Neural cell (in vitro differentiated cells): ENCODE data around the gene ZMYND11. TPM values are rescaled to one million over a fixed set of nuclear protein-coding genes. Genes with fewer than 3 reads are reported as not detected.

ENCODE experiments used
- H2AFZ ChIP-seq: fragments of 200-600, 300-800 bp; sonication (generic), shearing (Covaris generic); 2 replicates; pipeline ENCODE4 v1.6.0; 2014; ENCODE audit warnings: low read depth, mild to moderate bottlenecking, antibody characterized with exemption, low read length, moderate library complexity
- H3F3A ChIP-seq: fragments of 200-600 bp; shearing (Covaris generic); 2 replicates; pipeline ENCODE4 v1.6.1; 2016; ENCODE audit warnings: mild to moderate bottlenecking, moderate library complexity, mixed read lengths, antibody characterized with exemption, low read length; ENCODE audit not compliant: insufficient read depth, poor library complexity, severe bottlenecking
- H3K27ac ChIP-seq: fragments of 200-600, 300-800 bp; sonication (generic), shearing (Covaris generic); 2 replicates; pipeline ENCODE4 v1.5.1; 2014; ENCODE audit warnings: mild to moderate bottlenecking, low read length, moderate library complexity
- H3K27me3 ChIP-seq: fragments of 300-800, 200-600 bp; sonication (generic), shearing (Covaris generic); 2 replicates; pipeline ENCODE4 v1.6.0; 2014; ENCODE audit warnings: mild to moderate bottlenecking, low read depth, low read length, moderate library complexity; ENCODE audit not compliant: insufficient read depth
- H3K36me3 ChIP-seq: fragments of 300-800, 200-600 bp; sonication (generic), shearing (Covaris generic); 2 replicates; pipeline ENCODE4 v1.5.1; 2014; ENCODE audit warnings: mild to moderate bottlenecking, antibody characterized with exemption, low read length, moderate library complexity; ENCODE audit not compliant: insufficient read depth
- H3K4me2 ChIP-seq: fragments of 300-800, 200-600 bp; sonication (generic), shearing (Covaris generic); 2 replicates; pipeline ENCODE4 v1.6.0; 2014; ENCODE audit warnings: mild to moderate bottlenecking, low read length
- H3K4me3 ChIP-seq: fragments of 300-800, 200-600 bp; sonication (generic), shearing (Covaris generic); 2 replicates; pipeline ENCODE4 v1.5.1; 2014; ENCODE audit warnings: mild to moderate bottlenecking, low read length, moderate library complexity
- H3K79me2 ChIP-seq: fragments of 200-600 bp; shearing (Covaris generic); replicated peaks from 2 replicates; pipeline ENCODE4 v1.6.0; 2014; ENCODE audit warnings: mild to moderate bottlenecking, low read length, moderate library complexity; ENCODE audit not compliant: insufficient read depth
- H3K9ac ChIP-seq: fragments of 300-800, 200-600 bp; sonication (generic), shearing (Covaris generic); 2 replicates; pipeline ENCODE4 v1.6.1; 2016; ENCODE audit warnings: mild to moderate bottlenecking, low read length, mixed read lengths
- H3K9me2 ChIP-seq: fragments of 200-600 bp; shearing (Covaris generic); 2 replicates; pipeline ENCODE4 v1.6.1; 2016; ENCODE audit warnings: mild to moderate bottlenecking, low read length, mixed read lengths; ENCODE audit not compliant: insufficient read depth
- H3K9me3 ChIP-seq: fragments of 200-600, 300-800 bp; sonication (generic), shearing (Covaris generic); 2 replicates; pipeline ENCODE4 v1.6.1; 2016; ENCODE audit warnings: mild to moderate bottlenecking, mixed run types, low read length, moderate library complexity, mixed read lengths
- H4K20me1 ChIP-seq: fragments of 200-600 bp; shearing (Covaris generic); 2 replicates; pipeline ENCODE4 v1.6.1; 2016; ENCODE audit warnings: mild to moderate bottlenecking, mixed run types; ENCODE audit not compliant: insufficient read depth
- EP300 ChIP-seq: fragments of 450-650 bp; conservative IDR thresholded peaks from 2 replicates; pipeline ENCODE4 v1.6.1; 2014; ENCODE audit warnings: antibody characterized with exemption, mild to moderate bottlenecking, moderate library complexity; ENCODE audit not compliant: poor library complexity, severe bottlenecking
- EZH2 ChIP-seq: fragments of 200-600, 300-800 bp; shearing (Covaris generic), sonication (generic); IDR thresholded peaks from 2 replicates; pipeline ENCODE4 v1.6.1; 2014; ENCODE audit warnings: antibody characterized with exemption, low read length, borderline replicate concordance, mild to moderate bottlenecking; ENCODE audit not compliant: insufficient read depth, poor library complexity, severe bottlenecking
- MXI1 ChIP-seq: fragments of 450-650 bp; conservative IDR thresholded peaks from 2 replicates; pipeline ENCODE4 v1.6.1; 2014; ENCODE audit warnings: antibody characterized with exemption, mild to moderate bottlenecking; ENCODE audit not compliant: poor library complexity, severe bottlenecking
- POLR2AphosphoS5 ChIP-seq: IDR thresholded peaks from 2 replicates; pipeline ENCODE4 v1.6.1; 2012
- RAD21 ChIP-seq: fragments of 450-650 bp; conservative IDR thresholded peaks from 2 replicates; pipeline ENCODE4 v1.6.1; 2014; ENCODE audit warnings: antibody characterized with exemption, mild to moderate bottlenecking, moderate library complexity
- SMC3 ChIP-seq: fragments of 450-650 bp; conservative IDR thresholded peaks from 2 replicates; pipeline ENCODE4 v1.6.1; 2014; ENCODE audit warnings: antibody characterized with exemption, mild to moderate bottlenecking, moderate library complexity; ENCODE audit not compliant: poor library complexity
- TAF1 ChIP-seq: IDR thresholded peaks from 2 replicates; pipeline ENCODE4 v1.6.1; 2012; ENCODE audit warnings: low read depth
- polyA plus RNA-seq: library from polyadenylated mRNA; depleted of rRNA; stranded (reverse); fragments of >200 nt; gene quantifications from 2 replicates; pipeline ENCODE4 v1.2.3, GENCODE V29; 2014
- TF ChIP-seq, protein P1 (sequence below): fragments of 450-650 bp; IDR thresholded peaks from 2 replicates; pipeline ENCODE4 v1.5.1; 2014; ENCODE audit warnings: antibody characterized with exemption, mild to moderate bottlenecking, moderate library complexity; ENCODE audit not compliant: poor library complexity, severe bottlenecking
- TF ChIP-seq, protein P2 (sequence below): IDR thresholded peaks from 2 replicates; pipeline ENCODE4 v1.6.1; 2012; ENCODE audit warnings: borderline replicate concordance

Gene ZMYND11
- polyA plus RNA-seq, 1 donor from 2014 or later = 122 TPM

DNA sequence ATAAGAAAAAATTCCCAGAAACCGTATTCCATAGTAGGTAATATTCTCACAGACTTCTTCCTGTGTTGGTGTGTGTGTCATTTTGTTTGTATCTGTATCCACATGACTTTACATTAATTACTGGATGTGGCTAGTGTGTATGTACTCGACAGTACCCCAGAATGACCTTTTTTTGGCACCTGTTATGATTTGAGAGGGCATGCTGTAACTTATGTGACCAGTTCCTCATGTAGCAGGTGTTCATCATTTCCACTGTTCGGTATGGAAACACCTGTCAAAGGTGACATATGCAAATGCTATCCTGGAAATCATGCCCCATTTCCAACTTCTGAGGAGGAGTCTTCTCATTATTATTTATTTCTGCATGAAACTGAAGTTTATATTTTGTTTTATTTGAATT is 89.3 kb downstream of the ZMYND11 start:
- Histone ChIP-seq H3K27me3 (no peaks in the 10 kb centered on the region), H4K20me1 (no peaks in the 10 kb centered on the region), H3F3A (no peaks in the 10 kb centered on the region), H3K36me3 (no peaks in the 10 kb centered on the region), H3K4me2 (no peak overlapping the region), H3K4me3 (no peak overlapping the region), H3K9me3 (no peaks in the 10 kb centered on the region), H2AFZ (no peak overlapping the region), H3K9me2 (no peaks in the 10 kb centered on the region), H3K79me2 (no peaks in the 10 kb centered on the region), H3K27ac (no peak overlapping the region), H3K9ac (no peak overlapping the region)
- TF ChIP-seq TAF1 (no peak), RAD21 (no peak), POLR2AphosphoS5 (no peak), EP300 (no peak), MXI1 (no peak), SMC3 (no peak), EZH2 (no peak)
- TF ChIP-seq, protein P1, sequence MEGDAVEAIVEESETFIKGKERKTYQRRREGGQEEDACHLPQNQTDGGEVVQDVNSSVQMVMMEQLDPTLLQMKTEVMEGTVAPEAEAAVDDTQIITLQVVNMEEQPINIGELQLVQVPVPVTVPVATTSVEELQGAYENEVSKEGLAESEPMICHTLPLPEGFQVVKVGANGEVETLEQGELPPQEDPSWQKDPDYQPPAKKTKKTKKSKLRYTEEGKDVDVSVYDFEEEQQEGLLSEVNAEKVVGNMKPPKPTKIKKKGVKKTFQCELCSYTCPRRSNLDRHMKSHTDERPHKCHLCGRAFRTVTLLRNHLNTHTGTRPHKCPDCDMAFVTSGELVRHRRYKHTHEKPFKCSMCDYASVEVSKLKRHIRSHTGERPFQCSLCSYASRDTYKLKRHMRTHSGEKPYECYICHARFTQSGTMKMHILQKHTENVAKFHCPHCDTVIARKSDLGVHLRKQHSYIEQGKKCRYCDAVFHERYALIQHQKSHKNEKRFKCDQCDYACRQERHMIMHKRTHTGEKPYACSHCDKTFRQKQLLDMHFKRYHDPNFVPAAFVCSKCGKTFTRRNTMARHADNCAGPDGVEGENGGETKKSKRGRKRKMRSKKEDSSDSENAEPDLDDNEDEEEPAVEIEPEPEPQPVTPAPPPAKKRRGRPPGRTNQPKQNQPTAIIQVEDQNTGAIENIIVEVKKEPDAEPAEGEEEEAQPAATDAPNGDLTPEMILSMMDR = no peak

DNA sequence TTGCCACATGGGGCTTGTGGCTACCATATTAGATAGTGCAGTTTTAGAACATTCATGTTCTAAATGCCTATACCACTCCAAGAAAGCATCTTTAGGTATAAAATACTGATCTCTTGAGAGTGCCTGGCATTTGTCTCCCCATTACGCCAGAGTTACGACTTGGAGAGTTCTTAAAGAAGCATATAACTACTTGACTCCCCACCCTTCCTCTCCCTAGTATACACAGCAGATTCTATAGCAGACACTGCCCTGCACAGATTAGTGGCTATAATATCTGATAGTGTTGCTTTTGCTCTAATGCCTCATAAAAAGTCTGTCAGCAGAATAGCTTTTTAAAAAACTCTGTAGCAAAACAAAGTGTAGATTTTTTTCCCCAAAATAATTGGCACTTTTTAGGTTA is 90.8 kb downstream of the ZMYND11 start:
- Histone ChIP-seq H3K79me2 (no peaks in the 10 kb centered on the region), H3K27ac (no peak overlapping the region), H3K9me2 (no peaks in the 10 kb centered on the region), H3K27me3 (no peaks in the 10 kb centered on the region), H3K4me3 (no peak overlapping the region), H2AFZ (no peak overlapping the region), H3K9me3 (no peaks in the 10 kb centered on the region), H3K36me3 (no peaks in the 10 kb centered on the region), H3F3A (no peaks in the 10 kb centered on the region), H3K4me2 (no peak overlapping the region), H4K20me1 (no peaks in the 10 kb centered on the region), H3K9ac (no peak overlapping the region)
- TF ChIP-seq SMC3 = no peak
- no peak for TF ChIP-seq RAD21
- TF ChIP-seq, protein P1 = no peak
- TF ChIP-seq, protein P2, sequence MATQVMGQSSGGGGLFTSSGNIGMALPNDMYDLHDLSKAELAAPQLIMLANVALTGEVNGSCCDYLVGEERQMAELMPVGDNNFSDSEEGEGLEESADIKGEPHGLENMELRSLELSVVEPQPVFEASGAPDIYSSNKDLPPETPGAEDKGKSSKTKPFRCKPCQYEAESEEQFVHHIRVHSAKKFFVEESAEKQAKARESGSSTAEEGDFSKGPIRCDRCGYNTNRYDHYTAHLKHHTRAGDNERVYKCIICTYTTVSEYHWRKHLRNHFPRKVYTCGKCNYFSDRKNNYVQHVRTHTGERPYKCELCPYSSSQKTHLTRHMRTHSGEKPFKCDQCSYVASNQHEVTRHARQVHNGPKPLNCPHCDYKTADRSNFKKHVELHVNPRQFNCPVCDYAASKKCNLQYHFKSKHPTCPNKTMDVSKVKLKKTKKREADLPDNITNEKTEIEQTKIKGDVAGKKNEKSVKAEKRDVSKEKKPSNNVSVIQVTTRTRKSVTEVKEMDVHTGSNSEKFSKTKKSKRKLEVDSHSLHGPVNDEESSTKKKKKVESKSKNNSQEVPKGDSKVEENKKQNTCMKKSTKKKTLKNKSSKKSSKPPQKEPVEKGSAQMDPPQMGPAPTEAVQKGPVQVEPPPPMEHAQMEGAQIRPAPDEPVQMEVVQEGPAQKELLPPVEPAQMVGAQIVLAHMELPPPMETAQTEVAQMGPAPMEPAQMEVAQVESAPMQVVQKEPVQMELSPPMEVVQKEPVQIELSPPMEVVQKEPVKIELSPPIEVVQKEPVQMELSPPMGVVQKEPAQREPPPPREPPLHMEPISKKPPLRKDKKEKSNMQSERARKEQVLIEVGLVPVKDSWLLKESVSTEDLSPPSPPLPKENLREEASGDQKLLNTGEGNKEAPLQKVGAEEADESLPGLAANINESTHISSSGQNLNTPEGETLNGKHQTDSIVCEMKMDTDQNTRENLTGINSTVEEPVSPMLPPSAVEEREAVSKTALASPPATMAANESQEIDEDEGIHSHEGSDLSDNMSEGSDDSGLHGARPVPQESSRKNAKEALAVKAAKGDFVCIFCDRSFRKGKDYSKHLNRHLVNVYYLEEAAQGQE = no peak
- TF ChIP-seq EZH2 = no peak
- no peak for TF ChIP-seq MXI1
- no peak for TF ChIP-seq POLR2AphosphoS5
- TF ChIP-seq EP300 = no peak
- TF ChIP-seq TAF1 = no peak
